NCI-H187 (cell line): ENCODE results near the gene TOR2A.

Experiments used
- DNase-seq, 2 experiments: peaks; one replicate each; lab custom pipeline; 2025; lab: John Stamatoyannopoulos, UW

TOR2A gene

DNA sequence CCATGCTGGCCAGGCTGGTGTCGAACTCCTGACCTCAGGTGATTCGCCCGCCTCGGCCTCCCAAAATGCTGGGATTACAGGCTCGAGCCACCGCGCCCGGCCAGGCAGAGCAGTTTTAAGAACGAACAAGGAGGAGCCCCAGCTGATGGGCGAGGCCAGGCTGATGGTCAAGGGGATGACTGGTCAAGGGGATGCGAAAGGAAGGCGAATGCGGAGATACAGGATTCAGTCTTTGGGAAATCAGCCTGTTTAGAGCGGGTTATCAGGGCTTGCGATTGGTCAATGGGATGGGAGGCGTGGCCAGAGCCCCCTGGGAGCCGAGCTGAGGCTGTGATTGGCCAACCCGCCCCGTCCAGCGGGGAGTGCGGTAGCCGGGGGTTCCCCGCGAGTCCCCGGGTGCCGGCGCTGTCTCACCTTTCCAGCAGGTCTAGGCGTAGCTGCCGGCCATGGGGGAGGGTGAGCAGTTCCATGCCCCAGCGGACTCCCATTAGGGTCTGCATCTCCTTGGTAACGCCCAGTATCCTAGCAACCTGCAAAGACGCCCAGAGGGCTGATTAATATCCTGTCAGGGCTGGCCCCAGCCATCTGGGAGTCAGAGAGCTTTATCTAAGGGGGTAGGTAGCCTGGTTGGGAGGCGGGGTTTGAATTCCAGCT, 7.5 kb upstream of the TOR2A start:
- DNase-seq: peak; percentile 1 to 5

DNA sequence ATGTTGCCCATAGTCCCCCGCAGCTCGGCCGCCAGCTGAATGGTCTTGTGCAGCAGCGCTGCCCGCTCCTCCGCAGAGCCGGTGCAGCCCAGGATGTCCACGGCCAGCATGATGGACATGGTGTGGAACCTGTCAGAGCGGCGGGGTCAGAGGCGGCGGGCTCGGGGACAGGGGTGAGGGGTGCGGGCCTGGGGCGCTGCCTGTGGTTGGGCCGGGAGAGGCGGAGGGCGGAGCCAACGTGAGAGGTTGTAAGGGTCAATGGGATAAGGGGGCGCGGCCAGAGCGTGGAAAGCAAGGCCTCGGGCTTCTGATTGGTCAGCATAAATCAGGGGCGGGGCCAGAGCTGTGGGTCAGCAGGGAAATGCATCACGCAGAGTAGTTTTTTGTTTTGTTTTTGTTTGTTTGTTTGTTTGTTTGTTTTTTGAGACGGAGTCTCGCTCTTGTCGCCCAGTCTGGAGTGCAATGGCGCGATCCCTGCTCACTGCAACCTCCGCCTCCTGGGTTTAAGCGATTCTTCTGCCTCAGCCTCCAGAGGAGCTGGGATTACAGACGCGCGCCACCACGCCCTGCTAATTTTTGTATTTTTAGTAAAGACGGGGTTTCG, 6.8 kb upstream of the TOR2A start:
- no peak for DNase-seq

DNA sequence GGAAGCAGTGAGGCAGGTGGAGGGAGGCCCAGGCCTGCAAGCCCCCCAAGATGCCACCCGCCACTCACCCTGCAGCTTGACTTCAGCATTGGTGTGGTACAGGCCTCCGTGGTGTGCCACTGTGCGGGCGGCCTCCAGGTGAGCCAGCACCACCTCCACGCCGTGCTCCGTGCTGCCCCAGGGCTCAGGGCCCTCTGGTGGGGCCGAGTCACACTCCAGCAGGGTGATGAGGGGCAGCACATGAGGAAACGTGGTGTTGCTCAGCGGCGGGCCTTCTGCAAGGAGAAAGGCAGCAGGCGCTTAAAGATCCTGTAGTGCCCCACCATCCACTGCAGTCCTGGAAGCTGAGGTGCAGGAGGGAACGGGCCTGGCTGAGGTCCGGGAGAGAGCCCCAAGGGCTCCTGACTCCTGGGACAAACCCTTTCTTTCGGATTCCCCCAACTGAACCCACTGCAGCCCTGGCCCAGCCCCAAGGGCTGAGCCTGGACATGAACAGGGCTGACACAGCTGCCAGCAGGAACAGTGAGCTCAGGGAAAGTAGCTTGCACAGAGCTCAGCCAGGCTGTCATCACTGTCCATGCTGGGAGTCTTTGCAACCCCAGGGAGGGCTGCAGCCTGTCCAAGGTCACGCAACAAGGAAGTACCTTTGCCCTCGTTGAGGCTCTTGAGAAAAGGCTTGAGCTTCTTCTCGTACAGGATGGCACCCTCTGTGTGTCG, 4.7 kb upstream of the TOR2A start:
- no peak for DNase-seq

DNA sequence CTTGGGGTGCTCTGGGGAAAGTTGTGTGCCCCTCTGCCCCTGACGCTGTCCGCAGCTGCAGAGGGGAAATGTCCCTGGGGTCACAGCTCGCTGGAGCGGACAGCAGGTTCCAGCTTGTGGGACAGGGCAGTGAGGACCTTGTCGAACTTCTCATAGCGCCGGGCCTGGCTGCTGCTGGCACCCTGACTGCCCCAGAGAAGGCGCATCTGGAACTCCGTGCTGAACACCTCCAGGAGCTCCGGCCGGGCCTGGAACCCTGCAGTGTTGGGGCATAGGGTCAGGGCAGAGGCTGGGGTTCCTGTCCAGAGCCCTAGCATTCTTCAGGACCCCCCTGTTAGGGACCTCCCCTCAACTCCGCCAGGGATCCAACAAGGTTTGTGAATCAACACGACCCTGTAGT, 3.6 kb upstream of the TOR2A start:
- DNase-seq: no peak

DNA sequence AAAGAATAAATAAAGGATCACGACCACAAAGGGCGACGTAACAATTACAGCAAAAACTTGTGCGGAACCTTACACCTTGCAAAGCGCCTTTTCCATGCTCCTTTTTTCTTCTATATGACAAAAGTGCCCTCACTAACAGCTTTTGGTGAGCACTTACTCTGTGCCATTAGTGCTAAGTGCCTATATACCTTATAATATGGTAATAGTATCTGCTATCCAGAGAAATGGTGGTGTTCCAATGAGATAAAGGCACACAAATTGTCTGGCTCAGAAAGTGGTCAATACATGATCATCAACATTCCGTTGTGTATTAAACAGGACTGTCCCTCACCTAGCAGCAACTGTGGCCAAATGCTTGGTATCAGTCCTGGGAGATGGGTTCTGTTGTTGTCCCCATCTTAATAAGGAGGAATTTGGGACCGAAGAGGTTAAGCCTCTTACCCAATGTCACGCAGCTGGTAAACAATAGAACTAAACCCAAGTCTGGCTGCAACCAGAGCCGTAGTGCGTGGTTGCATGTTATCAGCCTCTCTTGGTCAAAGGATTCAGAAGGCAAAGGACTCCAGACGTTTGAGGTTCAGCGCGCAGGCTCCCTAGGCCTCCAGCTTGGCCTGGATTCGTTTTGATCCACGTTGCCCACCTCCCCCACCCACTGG, 564 bp upstream of the TOR2A start:
- no peak for DNase-seq

DNA sequence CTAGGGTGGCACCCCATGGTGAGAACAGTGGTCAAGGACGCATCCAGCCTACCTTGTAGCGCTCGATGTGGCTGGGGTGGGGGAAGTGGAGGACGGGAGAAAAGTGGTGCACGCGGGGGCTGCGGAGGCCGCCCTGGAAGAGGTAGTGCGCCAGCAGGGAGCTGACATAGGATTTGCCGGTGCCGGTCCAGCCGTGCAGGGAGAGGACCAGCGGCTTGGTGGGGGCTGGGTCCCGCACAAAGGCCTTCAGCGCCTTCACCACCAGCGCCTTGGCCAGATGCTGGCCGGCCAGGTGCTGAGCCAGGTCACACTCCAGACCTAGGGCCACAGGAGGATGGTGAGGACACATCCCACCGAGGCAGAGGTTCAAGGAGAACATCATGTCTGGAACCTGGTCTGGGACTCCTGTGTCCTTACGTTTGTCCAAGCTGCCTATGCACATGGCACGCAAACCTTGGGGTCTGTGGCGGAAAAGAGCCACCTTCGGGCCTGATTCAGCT, 797 bp downstream of the TOR2A start:
- DNase-seq: no peak

DNA sequence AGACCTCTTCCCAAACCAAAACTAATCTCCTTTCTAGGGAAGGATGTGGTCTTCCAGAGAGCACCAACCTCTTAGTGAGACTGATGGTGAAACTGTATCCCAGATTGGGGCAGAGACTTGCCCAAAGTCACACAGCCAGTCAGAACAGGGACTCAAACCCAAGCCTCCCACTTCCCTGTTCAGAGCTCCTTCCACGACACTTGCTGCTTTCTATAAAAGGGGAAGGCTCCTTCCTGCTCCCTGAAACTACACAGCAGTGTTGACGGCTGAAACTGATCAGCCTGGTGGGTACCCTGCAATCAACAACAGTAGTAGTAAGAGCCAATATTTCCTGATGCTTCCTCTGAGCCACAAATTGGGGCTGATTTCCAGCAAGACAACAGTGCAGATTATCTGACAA, 1.5 kb downstream of the TOR2A start:
- no peak for DNase-seq

DNA sequence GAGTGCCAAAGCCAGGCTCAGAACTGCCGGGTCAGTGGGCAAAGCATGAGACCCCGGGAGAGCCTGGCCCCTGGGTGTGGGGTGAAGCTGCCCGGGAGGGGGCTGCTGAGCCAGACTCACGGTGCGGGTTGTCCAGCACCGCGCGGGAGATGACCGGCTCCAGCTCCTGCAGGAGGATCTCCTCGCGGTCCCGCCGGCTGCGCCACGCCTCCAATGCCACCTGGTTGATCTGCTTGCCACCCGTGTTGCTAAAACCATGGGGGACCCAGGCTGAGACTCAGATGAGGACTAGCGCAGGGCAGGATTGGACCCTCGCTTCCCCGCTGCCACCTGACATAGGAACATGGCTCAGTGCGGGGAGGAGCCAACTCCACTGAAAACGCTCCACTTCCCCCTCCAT, 2.6 kb downstream of the TOR2A start:
- DNase-seq: no peak

DNA sequence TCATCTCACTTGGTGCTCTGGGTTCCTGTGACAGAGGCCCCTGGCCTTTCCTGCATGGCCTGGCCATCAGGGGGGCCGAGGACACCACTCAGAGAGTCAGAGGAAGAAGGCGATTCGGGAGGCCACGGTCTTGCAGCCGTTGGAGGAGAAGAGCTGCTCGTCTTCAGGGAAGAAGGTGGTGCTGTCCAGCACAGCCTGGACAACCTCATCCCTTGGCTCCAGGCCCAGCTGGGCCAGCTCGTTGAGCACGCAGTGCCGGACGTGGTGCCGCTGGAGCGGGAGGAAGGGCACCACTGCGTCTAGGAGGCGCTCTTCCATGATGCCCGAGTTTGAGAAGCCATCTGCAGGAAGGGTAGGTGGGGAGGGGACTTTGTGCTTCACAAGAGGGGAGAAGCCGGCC, 3.2 kb downstream of the TOR2A start:
- DNase-seq: no peak

DNA sequence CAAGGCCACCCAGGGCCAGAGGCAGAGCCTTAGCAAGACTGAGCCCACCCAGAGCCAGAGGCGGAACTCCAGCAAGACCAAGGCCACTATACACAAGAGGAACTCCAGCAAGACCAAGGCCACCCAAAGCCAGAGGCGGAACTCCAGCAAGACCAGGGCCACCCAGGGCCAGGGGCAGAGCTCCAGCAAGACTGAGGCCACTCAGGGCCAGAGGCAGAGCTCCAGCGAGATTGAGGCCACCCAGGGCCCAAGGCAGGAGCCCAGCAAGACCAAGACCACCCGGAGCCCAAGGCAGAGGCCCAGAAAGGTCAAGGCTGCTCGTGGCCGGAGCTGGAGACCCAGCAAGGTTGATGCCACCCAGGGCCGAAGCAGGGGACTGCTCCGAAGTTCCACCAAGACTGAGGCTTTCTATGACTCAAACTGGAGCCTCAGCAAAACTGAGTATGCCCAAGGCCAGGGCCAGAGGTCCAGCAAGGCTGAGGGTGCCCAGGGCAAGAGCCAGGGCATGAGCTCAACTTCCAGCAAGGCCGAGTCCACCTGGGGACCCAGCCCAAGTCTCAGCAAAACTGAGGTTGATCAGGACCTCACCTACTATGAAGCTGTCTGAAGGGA, 4.2 kb downstream of the TOR2A start:
- DNase-seq: no peak

DNA sequence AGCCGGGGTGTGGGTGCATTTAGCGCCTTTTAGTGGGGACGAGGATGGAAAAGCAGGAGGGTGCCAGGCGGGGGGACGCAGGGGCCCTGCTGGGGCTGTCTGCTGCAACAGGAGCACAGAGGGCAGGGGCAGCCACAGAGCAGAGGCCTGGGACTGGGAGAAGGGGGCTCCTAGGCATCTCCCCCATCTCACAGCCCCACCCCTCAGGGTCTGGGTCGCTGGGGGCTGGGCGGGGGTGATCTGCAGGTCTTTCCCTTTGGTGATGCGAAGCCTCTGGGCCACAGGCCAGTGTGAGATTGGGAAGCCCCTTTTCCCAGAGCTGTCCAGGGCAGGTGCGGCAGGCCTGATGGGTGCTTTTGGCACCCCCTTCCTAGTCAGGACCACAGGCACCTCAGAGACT, 4.8 kb downstream of the TOR2A start:
- DNase-seq: no peak

DNA sequence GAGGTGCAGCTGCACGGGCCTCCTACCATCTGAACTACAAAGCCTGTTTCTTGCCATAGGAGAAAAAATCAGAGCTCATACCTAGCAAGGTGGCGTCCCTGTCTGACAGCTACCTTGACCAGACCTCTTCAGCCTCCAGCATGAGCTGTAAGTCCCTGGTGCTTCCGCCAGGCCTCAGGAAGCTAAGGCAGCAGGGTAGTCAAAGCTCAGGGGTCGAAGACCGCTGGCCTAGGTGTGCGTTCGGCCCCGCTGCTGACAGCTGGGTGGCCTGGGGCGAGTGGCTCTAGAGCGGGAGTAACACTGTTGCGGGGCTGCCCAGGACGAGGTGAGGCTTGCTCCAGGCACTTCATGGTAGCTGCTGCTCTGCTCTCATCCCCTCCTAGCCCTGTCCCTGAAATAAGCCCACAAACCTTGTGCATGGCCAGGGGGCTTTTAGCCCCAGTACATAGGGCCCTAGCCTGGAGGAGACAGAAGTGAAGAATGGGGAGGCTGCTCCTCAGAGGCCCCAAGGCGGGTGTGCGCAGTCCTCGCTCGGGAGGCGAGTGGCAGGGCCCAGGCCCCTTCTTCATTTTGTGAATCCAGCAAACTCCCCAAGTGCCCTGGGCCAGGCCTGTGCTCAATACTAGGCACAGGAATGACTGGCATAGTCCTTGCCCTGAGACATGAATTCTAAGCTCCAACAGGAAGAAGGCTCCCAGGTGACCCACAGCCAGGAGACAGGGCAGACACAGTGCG, 5.4 kb downstream of the TOR2A start:
- no peak for DNase-seq

DNA sequence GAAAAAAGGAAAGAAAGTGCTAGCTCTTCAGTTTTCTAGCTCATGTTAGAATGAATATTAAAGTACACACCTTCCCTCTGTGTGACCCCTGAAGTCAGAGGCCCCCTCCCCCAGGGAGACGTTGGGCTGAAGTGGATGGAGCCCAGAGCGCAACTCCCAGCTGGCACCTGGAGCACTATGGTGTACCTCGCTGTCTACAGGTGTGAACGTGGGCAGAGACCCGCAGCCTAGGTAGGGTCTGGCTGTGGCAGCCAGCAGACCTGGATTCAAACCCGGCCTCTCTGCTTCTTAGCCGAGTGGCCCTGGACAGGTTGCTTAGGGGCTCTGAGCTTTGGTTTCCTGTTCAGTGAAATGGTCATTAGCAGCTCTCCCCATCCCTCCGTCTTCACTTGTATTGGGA, 6.3 kb downstream of the TOR2A start:
- no peak for DNase-seq

DNA sequence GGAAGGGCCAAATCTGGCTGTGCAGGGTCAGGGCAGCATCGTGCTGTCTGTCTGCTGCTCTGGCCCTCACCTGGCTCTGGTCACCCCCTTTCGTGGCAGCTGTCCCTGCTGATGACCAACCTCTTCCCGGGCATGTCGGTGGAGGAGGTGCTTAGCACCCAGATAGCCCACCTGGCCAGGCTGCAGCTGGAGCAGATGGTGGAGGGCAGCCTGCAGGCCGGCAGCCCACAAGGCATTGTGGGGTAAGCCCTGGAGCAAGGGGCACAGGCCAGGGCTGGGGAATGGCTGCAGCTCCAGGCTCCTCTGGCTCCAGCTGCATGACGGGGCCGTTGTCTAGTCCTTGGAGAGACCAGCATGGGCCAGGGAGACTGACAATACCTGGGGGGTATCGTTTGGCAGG, 8.2 kb downstream of the TOR2A start:
- no peak for DNase-seq

DNA sequence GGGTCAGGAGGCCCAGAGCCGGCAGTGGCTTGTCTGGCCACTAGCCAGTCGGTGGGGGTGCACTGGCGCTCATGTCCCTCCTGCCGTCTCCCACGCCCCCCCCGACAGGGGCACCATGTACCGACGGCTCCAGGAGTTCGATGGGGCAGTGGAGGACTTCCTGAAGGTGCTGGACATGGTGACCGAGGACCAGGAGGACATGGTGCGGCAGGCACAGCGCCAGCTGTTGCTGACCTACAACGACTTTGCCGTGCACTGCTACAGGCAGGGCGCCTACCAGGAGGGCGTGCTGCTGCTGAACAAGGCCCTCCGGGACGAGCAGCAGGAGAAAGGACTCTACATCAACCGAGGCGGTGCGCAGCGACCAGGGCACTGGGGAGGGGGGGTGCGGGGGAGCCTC, 11.1 kb downstream of the TOR2A start:
- no peak for DNase-seq

DNA sequence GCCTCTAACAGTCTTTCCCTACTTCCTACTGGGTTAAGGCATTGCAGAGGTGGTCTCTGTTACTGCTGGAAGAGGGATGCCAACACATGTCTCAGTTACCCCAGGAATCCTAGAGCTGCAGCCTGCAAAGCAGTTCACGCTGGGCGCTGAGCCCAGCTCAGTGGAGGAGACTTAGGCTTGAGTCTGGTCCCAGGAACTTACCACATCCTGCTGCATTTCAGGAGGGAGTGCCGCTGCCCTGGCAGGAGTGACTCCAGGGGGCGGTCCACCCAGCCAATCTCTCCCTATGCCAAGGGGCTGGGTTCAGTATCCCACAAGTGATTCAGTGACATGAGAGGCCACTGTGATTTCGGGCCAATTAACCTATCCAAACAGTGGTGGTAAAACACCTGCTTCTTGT, 11.7 kb downstream of the TOR2A start:
- DNase-seq: no peak

DNA sequence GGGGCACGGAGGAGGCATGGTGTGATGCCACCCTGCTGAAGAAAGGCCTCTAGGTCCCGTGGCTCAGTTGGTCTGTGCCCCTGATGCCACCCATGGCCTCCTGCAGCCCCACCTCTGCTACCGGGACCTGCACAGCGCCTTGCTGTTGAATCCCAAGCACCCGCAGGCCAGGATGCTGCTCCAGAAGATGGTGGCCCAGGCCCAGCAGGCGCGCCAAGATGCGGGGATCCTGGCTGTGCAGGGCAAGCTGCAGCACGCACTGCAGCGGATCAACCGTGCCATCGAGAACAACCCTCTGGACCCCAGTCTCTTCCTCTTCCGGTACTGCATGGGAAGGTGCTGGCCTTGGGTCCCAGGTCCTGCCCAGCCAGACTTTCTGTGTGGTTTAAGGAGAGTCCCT, 12.1 kb downstream of the TOR2A start:
- no peak for DNase-seq

DNA sequence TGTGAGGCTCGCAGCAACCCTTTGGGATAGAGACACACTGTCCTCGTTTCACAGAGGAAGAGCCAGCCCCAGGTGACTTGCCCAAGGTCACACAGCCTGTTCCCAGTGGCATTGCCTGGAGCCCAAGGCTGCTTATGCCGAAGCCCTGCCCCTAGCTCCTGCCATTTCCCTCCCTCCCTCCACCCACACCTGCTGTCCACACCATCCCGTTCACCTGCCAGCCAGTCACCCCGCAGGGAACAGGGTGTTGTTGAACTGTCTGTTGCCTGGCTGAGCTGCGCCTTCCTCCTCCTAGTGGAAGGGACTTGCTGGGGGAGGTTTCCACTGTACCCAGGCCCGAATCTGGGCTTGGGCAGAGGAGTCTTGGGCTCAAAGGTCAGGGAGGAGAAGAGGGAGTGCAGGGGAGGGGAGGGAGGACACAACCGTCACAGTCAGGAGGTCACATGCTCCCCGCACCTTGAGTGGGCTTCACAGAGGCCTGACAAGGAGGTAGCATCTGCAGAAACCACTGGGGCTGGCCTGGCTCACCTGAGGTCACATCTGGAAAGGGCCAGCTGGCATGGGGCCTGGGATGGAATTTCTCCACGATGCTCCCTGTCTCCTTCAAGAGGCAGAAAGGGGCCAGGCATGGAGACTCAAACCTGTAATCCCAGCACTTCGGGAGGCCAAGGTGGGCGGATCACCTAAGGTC, 12.9 kb downstream of the TOR2A start:
- no peak for DNase-seq

DNA sequence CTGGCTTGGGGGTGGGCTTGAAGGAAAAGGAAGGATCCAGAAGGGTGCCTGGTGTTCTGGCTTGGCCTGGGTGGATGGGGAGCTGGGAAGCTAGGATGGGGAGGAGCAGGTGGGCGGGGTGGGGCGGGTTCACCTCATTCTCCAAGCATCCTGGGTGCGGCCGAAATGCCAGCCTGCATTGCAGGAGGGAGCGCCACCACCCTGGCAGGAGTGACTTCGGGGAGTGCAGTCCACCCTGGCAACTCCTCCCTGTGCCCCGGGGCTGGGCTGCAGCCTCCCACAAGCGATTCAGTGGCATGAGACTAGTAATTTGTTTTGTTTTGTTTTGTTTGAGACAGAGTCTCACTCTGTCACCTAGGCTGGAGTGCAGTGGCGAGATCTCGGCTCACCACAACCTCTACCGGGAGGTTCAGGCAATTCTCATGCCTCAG, 13.7 kb downstream of the TOR2A start:
- no peak for DNase-seq

DNA sequence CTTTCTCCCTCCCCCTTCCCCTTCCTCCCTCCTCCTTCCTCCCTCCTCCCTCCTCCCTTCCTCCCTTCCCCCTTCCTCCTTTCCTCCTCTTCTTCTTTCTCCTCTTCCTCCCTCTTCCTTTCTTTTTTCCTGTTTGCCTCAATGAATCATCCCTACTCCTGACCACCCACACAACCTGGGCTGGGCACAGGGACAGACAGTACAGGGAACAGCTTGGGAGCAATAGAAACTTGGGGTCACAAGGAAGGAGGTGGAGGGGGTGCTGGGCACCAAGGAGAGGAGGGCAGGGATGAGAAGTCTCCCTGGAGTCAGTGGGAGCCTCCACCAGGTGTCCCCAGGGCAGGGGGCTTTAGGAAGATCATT, 14.2 kb downstream of the TOR2A start:
- DNase-seq: no peak
